ENCODE results near the gene NOL3.

DNA sequence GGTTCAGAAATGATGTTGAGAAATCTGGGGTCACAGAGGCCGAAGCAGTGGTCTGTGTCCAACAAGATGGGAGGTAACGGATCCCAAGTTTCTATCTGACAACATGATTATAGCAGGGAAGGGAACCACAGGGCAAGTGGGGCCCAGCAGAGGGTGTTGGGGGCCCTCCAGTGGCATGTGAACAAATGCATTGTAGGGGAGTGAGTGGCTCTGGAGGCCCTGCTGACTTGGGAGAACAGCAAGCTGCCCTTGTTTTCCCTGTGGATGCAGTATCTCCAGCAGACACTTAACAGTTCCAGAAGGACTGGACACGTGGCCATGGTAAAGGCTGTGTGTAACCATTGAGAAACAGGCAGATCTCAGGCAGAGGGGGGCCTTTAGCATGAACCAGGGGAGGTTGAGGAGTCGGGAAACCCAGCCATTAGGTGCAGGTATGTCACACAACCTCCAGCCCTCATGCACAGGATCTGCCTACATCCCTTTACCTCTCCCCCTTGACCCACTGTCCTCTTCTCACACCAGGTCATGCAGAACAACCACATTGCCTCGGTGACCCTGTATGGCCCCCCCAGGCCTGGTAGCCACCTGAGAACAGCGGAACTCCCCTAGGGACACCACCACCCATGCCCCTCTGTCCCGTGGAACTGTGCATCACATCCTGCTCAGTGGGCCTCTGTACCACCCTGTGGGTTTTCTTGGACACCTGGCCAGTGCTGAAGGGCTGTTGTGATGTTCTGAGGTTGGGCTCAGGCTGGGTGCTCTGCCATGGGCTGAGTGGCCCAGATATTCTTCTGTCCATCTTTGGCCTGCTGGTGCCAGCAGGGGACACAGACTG is 23.6 kb upstream of the NOL3 start:
- no peak for TF ChIP-seq CTCF (IDR thresholded peaks at IDR 0.05; ENCODE audit: insufficient read depth, low read length)
- no peak for TF ChIP-seq GABPA (IDR thresholded peaks at IDR 0.05; ENCODE audit: low read depth)
- no peak for TF ChIP-seq POLR2AphosphoS5 (IDR thresholded peaks at IDR 0.05; ENCODE audit: low read depth)
- no peak for TF ChIP-seq REST (IDR thresholded peaks at IDR 0.05; ENCODE audit: insufficient replicate concordance, low read depth)
